ENCODE data around the gene TMEM92.

TMEM92 gene

GRCh38 chr17:50240851-50241250 is 33.4 kb upstream of the TMEM92 start:
- H3K4me3 ChIP-seq (ENCODE audit: control insufficient read depth, low read depth, low read length), result no peak overlapping the region
- DNase-seq (ENCODE audit: low read depth), result no peak

GRCh38 chr17:50241431-50241830 is 32.8 kb upstream of the TMEM92 start:
- H3K4me3 ChIP-seq (ENCODE audit: control insufficient read depth, low read depth, low read length), result no peak overlapping the region
- TF ChIP-seq CTCF (IDR thresholded peaks at IDR 0.05; ENCODE audit: control insufficient read depth, insufficient read depth, low read depth, low read length, missing control alignments), result no peak
- DNase-seq (ENCODE audit: low read depth), result no peak

More at GRCh38 chr17:50240851-50241250, 33.4 kb upstream of the TMEM92 start:
- no peak for TF ChIP-seq CTCF (IDR thresholded peaks at IDR 0.05; ENCODE audit: control insufficient read depth, insufficient read depth, low read depth, low read length, missing control alignments)

GRCh38 chr17:50244771-50245170 is 29.5 kb upstream of the TMEM92 start:
- no peak overlapping the region for H3K4me3 ChIP-seq (ENCODE audit: control insufficient read depth, low read depth, low read length)
- no peak for DNase-seq (ENCODE audit: low read depth)
- no peak for TF ChIP-seq CTCF (IDR thresholded peaks at IDR 0.05; ENCODE audit: control insufficient read depth, insufficient read depth, low read depth, low read length, missing control alignments)

- no peak overlapping the region for H3K4me3 ChIP-seq (ENCODE audit: control insufficient read depth, low read depth, low read length)
- TF ChIP-seq CTCF (IDR thresholded peaks at IDR 0.05; ENCODE audit: control insufficient read depth, insufficient read depth, low read depth, low read length, missing control alignments), result no peak
- DNase-seq (ENCODE audit: low read depth), result no peak
Measured at GRCh38 chr17:50248255-50248654, 26.0 kb upstream of the TMEM92 start.

GRCh38 chr17:50252781-50253180 is 21.5 kb upstream of the TMEM92 start:
- no peak overlapping the region for H3K4me3 ChIP-seq (ENCODE audit: control insufficient read depth, low read depth, low read length)
- no peak for TF ChIP-seq CTCF (IDR thresholded peaks at IDR 0.05; ENCODE audit: control insufficient read depth, insufficient read depth, low read depth, low read length, missing control alignments)
- DNase-seq (ENCODE audit: low read depth), result no peak

GRCh38 chr17:50255766-50256635 is 18.3 kb upstream of the TMEM92 start:
- no peak for DNase-seq (ENCODE audit: low read depth)
- no peak for TF ChIP-seq CTCF (IDR thresholded peaks at IDR 0.05; ENCODE audit: control insufficient read depth, insufficient read depth, low read depth, low read length, missing control alignments)
- no peak overlapping the region for H3K4me3 ChIP-seq (ENCODE audit: control insufficient read depth, low read depth, low read length)

All from AG09309 (cell line).